HG03108 (cell line): ENCODE results near the gene CCR1.

Experiments
- ATAC-seq: cut with Tn5 transposase; IDR thresholded peaks from one replicate; pipeline ENCODE4 v1.9.1; 2021; ENCODE audit warnings: moderate library complexity; ENCODE audit not compliant: unreplicated experiment

Gene CCR1

GRCh38 chr3:46208167-46208704 is at the start of gene CCR1:
Gene CCR1 (minus strand): TSS chr3:46208313. CDS start chr3:46204313, 4,000 bp downstream.
- peak; percentile 51 for ATAC-seq

DNA sequence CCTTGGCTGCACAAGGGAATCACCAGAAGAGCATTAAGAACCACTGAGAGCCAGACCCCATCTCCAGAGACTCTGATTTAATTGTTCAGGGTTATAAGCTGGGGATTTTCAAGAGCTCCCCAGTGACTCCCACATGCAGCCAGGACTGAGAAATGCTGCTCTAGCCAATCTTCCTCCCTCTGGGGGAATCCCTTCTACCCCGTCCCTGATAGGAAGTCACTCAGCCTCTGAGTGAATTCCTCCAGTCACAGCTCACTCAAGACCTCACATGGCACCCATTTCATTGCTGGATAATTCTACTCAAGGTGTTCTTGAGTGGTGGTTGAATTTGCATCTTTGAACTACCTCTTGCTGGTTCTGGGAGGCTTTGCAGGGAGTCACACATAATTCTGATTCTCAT is 44.9 kb upstream of the CCR1 start:
- ATAC-seq = no peak

DNA sequence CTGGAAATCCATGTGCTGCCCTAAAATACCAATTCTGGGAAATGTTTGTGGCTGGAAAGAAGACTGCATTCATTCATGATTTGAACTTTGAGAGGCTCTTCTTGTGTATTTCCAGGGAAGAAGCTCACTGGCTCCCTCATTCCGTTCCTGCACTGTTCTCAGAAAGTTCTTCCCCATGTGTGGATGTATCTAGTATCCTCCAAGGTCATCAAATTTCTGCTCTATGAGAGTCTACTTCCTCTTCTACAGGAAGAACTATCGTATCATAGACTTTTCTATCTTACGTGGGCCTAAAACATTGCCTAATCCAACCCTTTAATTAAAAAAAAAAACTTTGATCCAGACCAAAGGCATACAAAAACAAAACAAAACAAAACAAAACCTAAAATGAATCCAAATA is 37.0 kb upstream of the CCR1 start:
- no peak for ATAC-seq

DNA sequence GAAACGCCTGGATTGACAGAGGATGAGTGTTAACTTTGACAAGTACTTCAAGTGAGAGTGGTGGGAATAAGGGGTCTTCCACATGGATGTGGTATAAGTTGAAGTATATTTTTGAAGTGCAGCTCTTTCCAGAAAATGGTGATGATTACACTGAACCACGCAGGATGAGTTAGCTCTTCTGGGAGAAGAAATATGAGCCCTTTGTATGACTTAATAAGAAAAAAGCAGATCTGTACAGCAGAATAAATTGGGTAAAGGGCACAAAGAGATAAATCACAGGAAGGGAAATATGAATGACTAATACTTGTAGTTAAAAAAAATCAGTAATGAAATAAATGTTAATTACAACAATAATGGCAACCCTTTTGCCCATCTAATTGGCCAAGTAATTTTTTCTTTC is 35.4 kb upstream of the CCR1 start:
- no peak for ATAC-seq

GRCh38 chr3:46242120-46242519 is 34.0 kb upstream of the CCR1 start, which contains the start of gene CCR3:
Gene CCR3 (plus strand): TSS chr3:46242460. CDS start chr3:46265159, 22,699 bp downstream.
- no peak for ATAC-seq

GRCh38 chr3:46239952-46240351 is 31.8 kb upstream of the CCR1 start:
- ATAC-seq = no peak

- no peak for ATAC-seq
Observed at GRCh38 chr3:46239301-46239938, 31.3 kb upstream of the CCR1 start.

GRCh38 chr3:46238386-46238785 is 30.3 kb upstream of the CCR1 start:
- ATAC-seq = no peak

GRCh38 chr3:46236294-46237054 is 28.4 kb upstream of the CCR1 start:
- no peak for ATAC-seq

DNA sequence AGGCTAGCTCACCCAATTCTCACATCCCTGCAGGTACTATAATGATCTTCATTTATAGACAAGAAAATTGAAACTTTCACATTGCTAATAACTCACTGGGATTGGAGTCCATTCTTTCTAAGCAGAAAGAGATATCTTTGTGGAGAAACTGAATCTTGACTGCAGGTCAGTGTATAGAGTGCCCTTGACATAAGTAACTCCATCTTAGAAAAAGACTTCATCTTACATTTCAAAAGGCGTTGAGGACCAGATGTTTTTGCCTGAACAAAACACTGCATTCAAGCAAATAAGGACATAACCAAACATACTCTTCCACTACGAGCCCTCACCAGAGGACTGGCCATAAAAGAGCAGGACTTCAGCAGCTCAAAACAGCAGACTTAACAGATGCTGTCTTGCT is 27.3 kb upstream of the CCR1 start:
- ATAC-seq = no peak

GRCh38 chr3:46233194-46233593 is 25.1 kb upstream of the CCR1 start:
- no peak for ATAC-seq

DNA sequence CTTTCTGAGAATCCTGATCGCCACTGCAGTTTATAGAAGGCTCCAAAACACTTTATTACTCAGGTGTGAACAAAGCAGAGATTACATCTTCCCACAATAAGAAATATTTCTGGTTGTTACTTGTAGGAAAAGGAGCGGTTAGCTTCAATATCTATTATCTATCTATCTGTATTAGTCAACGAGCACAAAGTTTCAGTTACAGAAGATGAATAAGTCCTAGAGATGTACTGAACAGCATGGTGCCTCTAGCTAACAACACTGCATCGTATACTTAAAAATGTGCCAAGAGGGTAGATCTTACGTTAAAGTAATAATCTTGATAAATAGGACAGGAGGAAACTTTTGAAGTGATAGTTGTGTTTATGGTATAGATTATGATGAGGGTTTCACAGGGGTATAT is 23.2 kb upstream of the CCR1 start:
- ATAC-seq = no peak

GRCh38 chr3:46228260-46229242 is 20.4 kb upstream of the CCR1 start:
- no peak for ATAC-seq

DNA sequence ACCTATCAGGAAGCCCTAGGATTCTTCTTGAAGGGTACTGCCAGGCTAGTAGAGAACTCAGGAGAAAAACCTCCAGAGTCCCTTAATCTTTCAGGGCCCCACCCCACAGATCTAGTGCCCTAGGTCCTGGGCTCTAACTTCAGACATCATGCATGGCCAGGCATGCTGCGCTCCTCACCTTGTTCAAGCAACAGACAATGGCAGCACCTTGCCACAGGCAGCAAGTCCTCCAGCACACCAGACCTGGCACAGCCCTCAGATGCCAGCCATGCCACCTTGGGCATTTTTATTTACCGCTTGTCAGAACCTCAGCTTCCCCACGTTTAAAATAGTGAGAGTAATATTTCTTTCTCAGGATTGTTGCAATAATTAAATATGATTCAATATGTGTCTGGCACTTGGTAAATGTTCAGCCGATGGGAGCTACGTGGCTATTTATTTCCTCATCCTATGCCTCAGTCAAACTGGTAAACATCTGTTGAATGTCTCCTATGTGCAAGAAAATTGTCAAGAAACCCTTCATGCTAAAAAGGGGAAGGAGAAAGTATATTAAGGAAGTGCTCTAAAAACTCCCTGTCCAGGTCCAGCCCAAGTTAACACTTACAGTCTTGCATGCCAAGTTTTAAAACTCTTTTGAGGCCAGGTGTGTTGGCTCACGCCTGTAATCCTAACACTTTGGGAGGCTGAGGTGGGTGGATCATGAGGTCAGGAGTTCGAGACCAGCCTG is 14.5 kb upstream of the CCR1 start:
- no peak for ATAC-seq

GRCh38 chr3:46221938-46222337 is 13.8 kb upstream of the CCR1 start:
- no peak for ATAC-seq

DNA sequence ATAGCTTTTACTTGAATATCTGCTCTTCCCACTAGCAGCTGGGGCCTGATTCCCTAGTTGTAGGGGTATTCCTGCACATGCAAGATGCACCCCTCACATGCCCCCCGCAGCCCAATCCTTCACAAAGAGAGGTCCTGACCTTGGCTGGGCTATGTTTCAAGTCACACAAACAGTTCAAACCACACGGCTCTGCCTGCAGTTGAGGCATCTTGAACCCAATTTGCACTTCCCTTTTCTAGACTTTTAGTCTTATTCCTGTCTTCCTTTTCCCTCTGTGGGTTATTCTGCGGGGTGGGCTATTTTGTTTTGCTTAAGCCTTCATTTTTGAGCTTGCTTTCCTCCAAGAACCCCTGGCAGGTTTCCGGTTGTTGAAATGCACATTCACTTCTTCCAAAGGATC is 13.3 kb upstream of the CCR1 start:
- ATAC-seq = no peak

- no peak for ATAC-seq
Observed at GRCh38 chr3:46218196-46218709, 10.1 kb upstream of the CCR1 start.

GRCh38 chr3:46215810-46216414 is 7.8 kb upstream of the CCR1 start:
- ATAC-seq = no peak

GRCh38 chr3:46214751-46215352 is 6.7 kb upstream of the CCR1 start:
- no peak for ATAC-seq
